ENCODE measurements around the gene TRABD2A. TPM values are rescaled to one million over a fixed set of nuclear protein-coding genes. Genes with fewer than 3 reads are reported as not detected.

Gene TRABD2A
- total and polyA plus RNA-seq, 2 of the 13 experiments (the other 11 are each of a cell fraction or from before 2014, with no cell fraction given) = 0.15 TPM; not detected in 1

DNA sequence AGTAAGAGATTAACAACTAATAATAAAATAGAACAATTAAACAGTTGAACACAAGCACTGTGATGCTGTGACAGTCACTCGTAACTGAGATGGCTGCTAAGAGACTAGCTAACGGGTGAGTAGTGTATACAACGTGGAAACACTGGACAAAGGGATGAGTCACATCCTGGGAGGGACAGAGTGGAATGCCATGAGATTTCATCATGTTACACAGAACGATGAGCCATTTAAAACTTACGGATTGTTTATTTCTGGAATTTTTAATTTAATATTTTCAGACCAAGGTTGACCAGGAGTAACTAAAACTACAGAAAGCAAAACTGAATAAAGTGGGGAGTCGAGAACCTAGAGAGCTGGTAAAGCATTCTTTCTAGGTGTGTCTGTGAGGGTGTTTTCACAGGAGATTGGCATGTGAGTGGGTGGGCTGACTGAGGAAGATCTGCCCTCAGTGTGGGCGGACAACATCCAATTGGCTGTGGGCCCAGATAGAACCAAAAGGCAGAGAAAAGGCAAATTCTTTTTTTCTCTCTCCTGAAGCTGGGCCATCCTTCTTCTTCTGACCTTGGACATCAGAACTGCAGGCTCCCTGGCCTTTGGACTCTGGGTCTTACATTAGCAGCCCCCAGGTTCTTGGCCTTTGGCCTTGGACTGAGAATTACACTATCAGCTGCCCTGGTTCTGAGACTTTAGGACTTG lies 39.1 kb upstream of the TRABD2A start (continued):
- TF ChIP-seq NFKBIZ (CRISPR knock-in tag; IDR thresholded peaks at IDR 0.05) (no peak), ZNF766 (CRISPR knock-in tag; IDR thresholded peaks at IDR 0.05; ENCODE audit: borderline replicate concordance) (no peak), ZNF275 (CRISPR knock-in tag; IDR thresholded peaks at IDR 0.05; ENCODE audit: borderline replicate concordance) (no peak), ZNF235 (CRISPR knock-in tag; IDR thresholded peaks at IDR 0.05; ENCODE audit: borderline replicate concordance) (no peak), ATAD3A (CRISPR knock-in tag; IDR thresholded peaks at IDR 0.05) (no peak), GLI4 (CRISPR knock-in tag; IDR thresholded peaks at IDR 0.05; ENCODE audit: borderline replicate concordance) (no peak), TBL1XR1 (IDR thresholded peaks at IDR 0.05; ENCODE audit: borderline replicate concordance, low read length, partially characterized antibody) (peak; percentile 46), CHCHD3 (CRISPR knock-in tag; IDR thresholded peaks at IDR 0.05) (no peak), CEBPB (IDR thresholded peaks at IDR 0.05; ENCODE audit: borderline replicate concordance, low read depth, low read length) (peak; percentile 88), KDM4B (CRISPR knock-in tag; IDR thresholded peaks at IDR 0.05) (peak; percentile 1; the same call in 1 of the 2 replicates), SMAD3 (CRISPR knock-in tag; IDR thresholded peaks at IDR 0.05) (0 out of 2 replicates have a peak, but pooled peaks have one; percentile 86), ZNF547 (CRISPR knock-in tag; IDR thresholded peaks at IDR 0.05) (no peak), MAFF (IDR thresholded peaks at IDR 0.05; ENCODE audit: low read depth, low read length) (no peak), MLXIP (CRISPR knock-in tag; IDR thresholded peaks at IDR 0.05; ENCODE audit: borderline replicate concordance) (no peak), NFE2 (CRISPR knock-in tag; IDR thresholded peaks at IDR 0.05) (no peak), HNRNPH1 (optimal IDR thresholded peaks at IDR 0.05; ENCODE audit: low read depth, low read length) (no peak), SNRNP70 (IDR thresholded peaks at IDR 0.05; ENCODE audit: low read depth, low read length) (no peak), ZNF10 (CRISPR knock-in tag; IDR thresholded peaks at IDR 0.05; ENCODE audit: borderline replicate concordance, low read depth) (no peak), ZMYM3 (CRISPR knock-in tag; IDR thresholded peaks at IDR 0.05) (no peak), ZNF567 (CRISPR knock-in tag; IDR thresholded peaks at IDR 0.05; ENCODE audit: borderline replicate concordance) (no peak), DPF2 (CRISPR knock-in tag; IDR thresholded peaks at IDR 0.05; ENCODE audit: borderline replicate concordance, low read depth) (0 out of 2 replicates have a peak, but pooled peaks have one; percentile 36), GTF3A (CRISPR knock-in tag; conservative IDR thresholded peaks at IDR 0.05) (no peak)
- TF ChIP-seq, protein P1, sequence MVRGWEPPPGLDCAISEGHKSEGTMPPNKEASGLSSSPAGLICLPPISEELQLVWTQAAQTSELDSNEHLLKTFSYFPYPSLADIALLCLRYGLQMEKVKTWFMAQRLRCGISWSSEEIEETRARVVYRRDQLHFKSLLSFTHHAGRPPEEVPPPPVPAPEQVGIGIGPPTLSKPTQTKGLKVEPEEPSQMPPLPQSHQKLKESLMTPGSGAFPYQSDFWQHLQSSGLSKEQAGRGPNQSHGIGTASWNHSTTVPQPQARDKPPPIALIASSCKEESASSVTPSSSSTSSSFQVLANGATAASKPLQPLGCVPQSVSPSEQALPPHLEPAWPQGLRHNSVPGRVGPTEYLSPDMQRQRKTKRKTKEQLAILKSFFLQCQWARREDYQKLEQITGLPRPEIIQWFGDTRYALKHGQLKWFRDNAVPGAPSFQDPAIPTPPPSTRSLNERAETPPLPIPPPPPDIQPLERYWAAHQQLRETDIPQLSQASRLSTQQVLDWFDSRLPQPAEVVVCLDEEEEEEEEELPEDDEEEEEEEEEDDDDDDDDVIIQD (CRISPR knock-in tag; IDR thresholded peaks at IDR 0.05; ENCODE audit: low read depth) = peak; percentile 68
- TF ChIP-seq, protein P2, sequence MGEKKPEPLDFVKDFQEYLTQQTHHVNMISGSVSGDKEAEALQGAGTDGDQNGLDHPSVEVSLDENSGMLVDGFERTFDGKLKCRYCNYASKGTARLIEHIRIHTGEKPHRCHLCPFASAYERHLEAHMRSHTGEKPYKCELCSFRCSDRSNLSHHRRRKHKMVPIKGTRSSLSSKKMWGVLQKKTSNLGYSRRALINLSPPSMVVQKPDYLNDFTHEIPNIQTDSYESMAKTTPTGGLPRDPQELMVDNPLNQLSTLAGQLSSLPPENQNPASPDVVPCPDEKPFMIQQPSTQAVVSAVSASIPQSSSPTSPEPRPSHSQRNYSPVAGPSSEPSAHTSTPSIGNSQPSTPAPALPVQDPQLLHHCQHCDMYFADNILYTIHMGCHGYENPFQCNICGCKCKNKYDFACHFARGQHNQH (CRISPR knock-in tag; IDR thresholded peaks at IDR 0.05) = peak; percentile 53; the same call in 1 of the 2 replicates
